Epithelial cell of esophagus (primary cell): Measurements from ENCODE around the gene RPS8.
A peak's percentile ranks its signal among the peaks of the same experiment; 100 is the strongest.
"Not testable (repeated sequence)": the region's sequence is repeated elsewhere in the genome, so short reads cannot be mapped to it uniquely, and the experiment has no call there.

Source experiments
- DNase-seq: peaks from one replicate; pipeline ENCODE4 v3.0.0; 2010; ENCODE audit warnings: low read depth
- H3K4me3 ChIP-seq: 2 replicates; pipeline ENCODE4 v1.5.1; 2011; ENCODE audit warnings: mild to moderate bottlenecking, low read length, control low read depth
- CTCF ChIP-seq: IDR thresholded peaks from 2 replicates; pipeline ENCODE4 v1.5.1; 2011; ENCODE audit warnings: low read depth, mild to moderate bottlenecking, low read length, control low read depth, inconsistent platforms; ENCODE audit not compliant: insufficient read depth; ENCODE audit errors: missing control alignments

RPS8 gene

GRCh38 chr1:44808063-44808937 lies 33.0 kb downstream of the RPS8 start, which contains the start of gene BTBD19:
Gene BTBD19, plus strand, starts transcription at chr1:44808523. Its CDS starts 298 bp downstream, at chr1:44808821.
- H3K4me3 ChIP-seq, result no peak within 1 kb of the TSS
- TF ChIP-seq CTCF, result no peak
- no peak for DNase-seq

GRCh38 chr1:44808938-44809917 lies 33.9 kb downstream of the RPS8 start:
- peak; percentile 8 for TF ChIP-seq CTCF
- no peak for DNase-seq
- no peak overlapping the region for H3K4me3 ChIP-seq

GRCh38 chr1:44810101-44810761 lies 34.9 kb downstream of the RPS8 start:
- no peak overlapping the region for H3K4me3 ChIP-seq
- no peak for DNase-seq
- TF ChIP-seq CTCF, result no peak

- DNase-seq, H3K4me3 ChIP-seq: not testable (repeated sequence)
Measured at GRCh38 chr1:44810762-44811105, 35.4 kb downstream of the RPS8 start.

GRCh38 chr1:44811234-44811633 lies 35.9 kb downstream of the RPS8 start:
- no peak for DNase-seq
- H3K4me3 ChIP-seq, result no peak overlapping the region
- TF ChIP-seq CTCF, result no peak

GRCh38 chr1:44812822-44813543 lies 37.6 kb downstream of the RPS8 start:
- DNase-seq, result no peak
- TF ChIP-seq CTCF, result no peak
- peak overlapping the region; percentile 56 for H3K4me3 ChIP-seq

- H3K4me3 ChIP-seq, DNase-seq: not testable (repeated sequence)
Measured at GRCh38 chr1:44815926-44816325, 40.6 kb downstream of the RPS8 start.
